Measurements from ENCODE around the gene MKRN2.
A peak's percentile ranks its signal among the peaks of the same experiment; 100 is the strongest.

Gene MKRN2

GRCh38 chr3:12571986-12572385 lies 15.1 kb downstream of the MKRN2 start:
- H3K4me1 Mint-ChIP-seq: peaks cover 13% of the 10 kb centered on the region
- no peak overlapping the region for H3K4me3 Mint-ChIP-seq
- DNase-seq (ENCODE audit: low spot score in 2 of 2): no peak
- H3K36me3 Mint-ChIP-seq: peaks cover 100% of the 10 kb centered on the region
- H3K9me3 Mint-ChIP-seq: peaks cover under 1% of the 10 kb centered on the region
- H3K27ac Mint-ChIP-seq: no peak overlapping the region
- ATAC-seq: no peak

- peaks cover 5% of the 10 kb centered on the region for H3K4me1 Mint-ChIP-seq
- H3K36me3 Mint-ChIP-seq: peaks cover 100% of the 10 kb centered on the region
- DNase-seq (ENCODE audit: low spot score in 2 of 2) (no peak), ATAC-seq (no peak)
- H3K27ac Mint-ChIP-seq: peak overlapping the region; percentile 62
- H3K9me3 Mint-ChIP-seq: no peaks in the 10 kb centered on the region
- no peak overlapping the region for H3K4me3 Mint-ChIP-seq
Measured at GRCh38 chr3:12574131-12574530, 17.2 kb downstream of the MKRN2 start.

- Mint-ChIP-seq H3K9me3 (no peaks in the 10 kb centered on the region), H3K4me1 (peaks cover 11% of the 10 kb centered on the region), H3K4me3 (no peak overlapping the region), H3K36me3 (peaks cover 100% of the 10 kb centered on the region), H3K27ac (peak overlapping the region; percentile 62)
- DNase-seq (ENCODE audit: low spot score in 2 of 2): no peak
- no peak for ATAC-seq
Measured at GRCh38 chr3:12574661-12575060, 17.8 kb downstream of the MKRN2 start.

- DNase-seq (ENCODE audit: low spot score in 2 of 2): no peak
- Mint-ChIP-seq H3K27ac (no peak overlapping the region), H3K4me1 (peaks cover 16% of the 10 kb centered on the region), H3K9me3 (no peaks in the 10 kb centered on the region), H3K36me3 (peaks cover 100% of the 10 kb centered on the region), H3K4me3 (no peak overlapping the region)
- ATAC-seq: no peak
Measured at GRCh38 chr3:12577379-12577778, 20.5 kb downstream of the MKRN2 start.

- Mint-ChIP-seq H3K9me3 (no peaks in the 10 kb centered on the region), H3K4me1 (peaks cover 16% of the 10 kb centered on the region), H3K27ac (peak overlapping the region; percentile 92), H3K36me3 (peaks cover 100% of the 10 kb centered on the region), H3K4me3 (no peak overlapping the region)
- ATAC-seq: no peak
- DNase-seq (ENCODE audit: low spot score in 2 of 2): no peak
Measured at GRCh38 chr3:12578742-12579141, 21.9 kb downstream of the MKRN2 start.

- no peak overlapping the region for H3K4me3 Mint-ChIP-seq
- DNase-seq (ENCODE audit: low spot score in 2 of 2) (no peak), ATAC-seq (no peak)
- H3K27ac Mint-ChIP-seq: peak overlapping the region; percentile 92
- no peaks in the 10 kb centered on the region for H3K9me3 Mint-ChIP-seq
- H3K36me3 Mint-ChIP-seq: peaks cover 100% of the 10 kb centered on the region
- H3K4me1 Mint-ChIP-seq: peaks cover 11% of the 10 kb centered on the region
Measured at GRCh38 chr3:12579456-12579855, 22.6 kb downstream of the MKRN2 start.

GRCh38 chr3:12579905-12580304 lies 23.0 kb downstream of the MKRN2 start:
- H3K36me3 Mint-ChIP-seq: peaks cover 100% of the 10 kb centered on the region
- DNase-seq (ENCODE audit: low spot score in 2 of 2) (no peak), ATAC-seq (no peak)
- no peaks in the 10 kb centered on the region for H3K9me3 Mint-ChIP-seq
- no peak overlapping the region for H3K4me3 Mint-ChIP-seq
- H3K4me1 Mint-ChIP-seq: peaks cover 11% of the 10 kb centered on the region
- H3K27ac Mint-ChIP-seq: peak overlapping the region; percentile 92

GRCh38 chr3:12582730-12583129 lies 25.8 kb downstream of the MKRN2 start:
- ATAC-seq (no peak), DNase-seq (ENCODE audit: low spot score in 2 of 2) (no peak)
- Mint-ChIP-seq H3K9me3 (no peaks in the 10 kb centered on the region), H3K4me3 (no peak overlapping the region), H3K4me1 (peaks cover 15% of the 10 kb centered on the region), H3K36me3 (peaks cover 100% of the 10 kb centered on the region), H3K27ac (no peak overlapping the region)

- Mint-ChIP-seq H3K36me3 (peaks cover 100% of the 10 kb centered on the region), H3K27ac (no peak overlapping the region), H3K4me3 (no peak overlapping the region), H3K4me1 (peaks cover 15% of the 10 kb centered on the region), H3K9me3 (no peaks in the 10 kb centered on the region)
- no peak for DNase-seq (ENCODE audit: low spot score in 2 of 2)
- ATAC-seq: no peak
Measured at GRCh38 chr3:12583280-12583679, 26.4 kb downstream of the MKRN2 start.

- Mint-ChIP-seq H3K36me3 (peaks cover 99% of the 10 kb centered on the region), H3K27ac (peak overlapping the region; percentile 20), H3K9me3 (no peaks in the 10 kb centered on the region), H3K4me1 (peaks cover 15% of the 10 kb centered on the region), H3K4me3 (no peak overlapping the region)
- DNase-seq (ENCODE audit: low spot score in 2 of 2) (no peak), ATAC-seq (no peak)
Measured at GRCh38 chr3:12584083-12584482, 27.2 kb downstream of the MKRN2 start.

GRCh38 chr3:12585181-12585580 lies 28.3 kb downstream of the MKRN2 start:
- DNase-seq (ENCODE audit: low spot score in 2 of 2) (no peak), ATAC-seq (no peak)
- Mint-ChIP-seq H3K4me3 (no peak overlapping the region), H3K36me3 (peaks cover 99% of the 10 kb centered on the region), H3K9me3 (no peaks in the 10 kb centered on the region), H3K4me1 (peaks cover 4% of the 10 kb centered on the region), H3K27ac (peak overlapping the region; percentile 79)

GRCh38 chr3:12585970-12586369 lies 29.1 kb downstream of the MKRN2 start:
- DNase-seq (ENCODE audit: low spot score in 2 of 2): no peak
- H3K4me3 Mint-ChIP-seq: no peak overlapping the region
- H3K27ac Mint-ChIP-seq: peak overlapping the region; percentile 79
- peaks cover 99% of the 10 kb centered on the region for H3K36me3 Mint-ChIP-seq
- H3K4me1 Mint-ChIP-seq: peaks cover 4% of the 10 kb centered on the region
- H3K9me3 Mint-ChIP-seq: no peaks in the 10 kb centered on the region
- peak; percentile 53 for ATAC-seq

GRCh38 chr3:12586403-12586802 lies 29.5 kb downstream of the MKRN2 start:
- Mint-ChIP-seq H3K27ac (peak overlapping the region; percentile 79), H3K36me3 (peaks cover 99% of the 10 kb centered on the region), H3K4me1 (peaks cover 4% of the 10 kb centered on the region), H3K9me3 (no peaks in the 10 kb centered on the region), H3K4me3 (no peak overlapping the region)
- DNase-seq (ENCODE audit: low spot score in 2 of 2) (no peak), ATAC-seq (no peak)

- DNase-seq (ENCODE audit: low spot score in 2 of 2): no peak
- H3K9me3 Mint-ChIP-seq: no peaks in the 10 kb centered on the region
- H3K27ac Mint-ChIP-seq: peak overlapping the region; percentile 70
- no peak for ATAC-seq
- peaks cover 4% of the 10 kb centered on the region for H3K4me1 Mint-ChIP-seq
- no peak overlapping the region for H3K4me3 Mint-ChIP-seq
- H3K36me3 Mint-ChIP-seq: peaks cover 99% of the 10 kb centered on the region
Measured at GRCh38 chr3:12588039-12589009, 31.4 kb downstream of the MKRN2 start.

GRCh38 chr3:12590096-12590495 lies 33.2 kb downstream of the MKRN2 start:
- Mint-ChIP-seq H3K4me1 (peaks cover 4% of the 10 kb centered on the region), H3K27ac (no peak overlapping the region), H3K9me3 (no peaks in the 10 kb centered on the region), H3K4me3 (no peak overlapping the region), H3K36me3 (peaks cover 99% of the 10 kb centered on the region)
- ATAC-seq (no peak), DNase-seq (ENCODE audit: low spot score in 2 of 2) (no peak)

- Mint-ChIP-seq H3K36me3 (peaks cover 99% of the 10 kb centered on the region), H3K4me3 (no peak overlapping the region), H3K4me1 (no peaks in the 10 kb centered on the region), H3K27ac (peak overlapping the region; percentile 40), H3K9me3 (no peaks in the 10 kb centered on the region)
- no peak for DNase-seq (ENCODE audit: low spot score in 2 of 2)
- ATAC-seq: no peak
Measured at GRCh38 chr3:12591456-12591855, 34.6 kb downstream of the MKRN2 start.
